CD4-positive, alpha-beta T cell treated with Interleukin-1 beta for 1 hour (primary cell): ENCODE measurements around the gene AHDC1.
A peak's percentile ranks its signal among the peaks of the same experiment; 100 is the strongest.

Source experiments
- DNase-seq, 2 donors: peaks; one replicate each; pipeline ENCODE4 v3.0.0-alpha.2; 2020 to 2022

The AHDC1 gene

GRCh38 chr1:27527890-27528817 is 75.8 kb downstream of the AHDC1 start:
- DNase-seq = peak; percentile 53 to 69

GRCh38 chr1:27527223-27527889 is 76.6 kb downstream of the AHDC1 start:
- peak; percentile 52 to 81 for DNase-seq

- DNase-seq = no peak
These were observed 77.2 kb downstream of the AHDC1 start for GRCh38 chr1:27526569-27527222.

GRCh38 chr1:27525296-27526272 is 78.4 kb downstream of the AHDC1 start:
- DNase-seq = peak; percentile 43 to 67

GRCh38 chr1:27523337-27524020 is 80.5 kb downstream of the AHDC1 start:
- DNase-seq = no peak

GRCh38 chr1:27522432-27523336 is 81.3 kb downstream of the AHDC1 start:
- DNase-seq = peak; percentile 57 to 59

GRCh38 chr1:27521861-27522431 is 82.0 kb downstream of the AHDC1 start:
- DNase-seq = no peak

- peak; percentile 45 to 49 for DNase-seq
These were observed 82.6 kb downstream of the AHDC1 start for GRCh38 chr1:27521336-27521831.

GRCh38 chr1:27520651-27521050 is 83.3 kb downstream of the AHDC1 start:
- DNase-seq = no peak

- no peak for DNase-seq
These were observed 84.3 kb downstream of the AHDC1 start for GRCh38 chr1:27519331-27520258.

- no peak for DNase-seq
These were observed 85.1 kb downstream of the AHDC1 start for GRCh38 chr1:27518808-27519207.

GRCh38 chr1:27517907-27518718 is 85.8 kb downstream of the AHDC1 start:
- DNase-seq = no peak

GRCh38 chr1:27517301-27517700 is 86.6 kb downstream of the AHDC1 start:
- DNase-seq = no peak

GRCh38 chr1:27515626-27516025 is 88.3 kb downstream of the AHDC1 start:
- DNase-seq = no peak

- DNase-seq = no peak
These were observed 90.0 kb downstream of the AHDC1 start for GRCh38 chr1:27513958-27514357.

GRCh38 chr1:27513528-27513927 is 90.4 kb downstream of the AHDC1 start:
- DNase-seq = peak in 1 of 2 donors; percentile 19

- DNase-seq = no peak
These were observed 94.5 kb downstream of the AHDC1 start for GRCh38 chr1:27509127-27510080.
